Brain pericyte (primary cell): ENCODE data around the gene FBXW8.

Source experiments
- DNase-seq: peaks from one replicate; pipeline ENCODE4 v3.0.0-alpha.2; 2012; ENCODE audit warnings: low read depth, low spot score

Gene FBXW8

DNA sequence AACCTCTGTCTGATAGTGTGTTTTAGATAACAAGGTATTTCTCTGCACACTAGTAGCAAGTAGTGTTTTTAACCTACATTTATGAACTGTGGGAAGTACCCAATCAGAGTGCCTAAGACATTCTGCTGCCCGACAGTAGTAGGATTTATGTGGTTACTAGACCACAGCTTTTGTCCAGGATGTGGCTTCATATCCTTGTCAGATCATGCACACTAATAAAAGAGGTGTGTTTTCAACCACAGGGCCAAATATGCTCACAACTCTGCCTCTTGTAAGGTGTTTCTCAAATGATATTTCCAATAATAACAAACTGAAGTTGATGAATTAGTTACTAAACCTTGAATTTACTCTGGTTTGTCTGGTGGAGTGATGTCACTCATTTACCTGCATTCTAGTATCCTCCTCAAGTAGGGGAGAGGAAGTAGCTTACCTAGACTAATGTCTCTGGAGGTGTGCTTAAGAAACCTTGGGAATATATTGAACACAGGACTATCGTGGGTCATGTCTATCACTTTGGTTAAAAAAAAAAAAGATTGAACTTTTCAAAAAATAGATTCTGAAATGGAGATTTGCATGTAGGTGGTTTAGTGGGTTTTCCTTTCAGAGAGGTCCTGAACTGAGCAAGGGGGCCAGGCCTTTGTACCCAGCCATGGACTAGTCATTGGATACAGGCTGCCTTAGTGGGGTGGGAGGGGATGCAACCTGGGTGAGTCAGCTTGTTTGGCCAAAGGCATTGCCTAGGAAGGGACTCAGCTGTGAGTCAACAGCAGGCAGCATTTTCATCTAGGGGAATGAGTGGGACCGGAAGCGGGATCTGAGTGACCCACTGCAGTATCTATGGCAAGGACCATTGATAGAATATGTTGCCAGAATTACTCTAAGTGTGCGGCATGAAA is 14.1 kb downstream of the FBXW8 start:
- no peak for DNase-seq

- DNase-seq = no peak
These were observed 15.8 kb downstream of the FBXW8 start for GRCh38 chr12:116926283-116927243.

DNA sequence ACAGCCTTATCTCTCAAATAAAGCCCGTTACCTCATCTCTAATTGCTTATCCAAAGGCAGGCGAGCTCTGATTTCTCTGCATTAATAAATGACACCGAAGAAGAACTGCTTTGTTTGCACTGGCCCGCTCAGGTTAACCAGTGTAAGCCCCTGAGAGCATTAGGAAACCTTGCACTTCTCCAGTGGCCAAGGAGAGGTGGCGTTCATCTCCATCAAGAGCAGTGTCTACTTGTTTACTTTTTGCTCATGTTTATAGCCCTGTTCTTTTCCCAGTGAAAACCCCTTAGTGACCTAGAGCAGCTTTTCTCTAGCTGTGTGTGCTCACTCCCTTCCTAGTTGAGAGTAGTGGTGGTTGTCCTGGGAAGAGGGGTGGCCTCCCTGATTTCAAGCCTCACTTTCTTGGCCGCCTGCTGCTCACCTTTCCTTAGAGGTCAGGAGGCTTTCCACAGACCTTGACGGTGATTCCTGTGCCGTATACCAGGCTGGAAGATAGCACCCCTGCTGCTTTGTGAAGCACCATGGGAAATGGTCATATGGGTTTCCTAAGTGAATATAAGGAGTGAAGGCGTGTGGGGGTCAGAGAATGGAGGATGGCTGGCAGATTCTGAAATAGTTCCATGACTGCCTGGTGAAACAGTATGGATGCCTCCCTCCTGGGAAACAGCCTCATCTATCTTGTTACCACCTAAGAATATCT is 16.6 kb downstream of the FBXW8 start:
- DNase-seq = no peak

GRCh38 chr12:116928504-116928903 is 17.8 kb downstream of the FBXW8 start:
- no peak for DNase-seq

- DNase-seq = no peak
These were observed 19.1 kb downstream of the FBXW8 start for GRCh38 chr12:116929885-116930284.

DNA sequence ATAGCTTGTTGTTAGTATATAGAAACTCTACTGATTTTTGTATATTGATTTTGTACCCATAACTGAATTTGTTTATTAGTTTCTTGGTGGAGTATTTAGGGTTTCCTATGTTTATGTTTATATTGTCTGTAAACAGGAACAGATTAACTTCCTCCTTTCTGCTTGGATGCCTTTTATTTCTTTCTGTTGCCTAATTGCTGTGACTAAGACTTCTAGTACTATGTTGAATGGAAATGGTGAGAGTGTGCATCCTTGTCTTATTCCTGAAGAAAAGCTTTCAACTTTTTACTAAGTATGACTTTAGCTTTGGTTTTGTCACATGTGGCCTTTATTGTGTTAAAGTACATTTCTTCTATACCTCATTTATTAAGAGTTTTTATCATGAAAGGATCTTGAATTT is 20.9 kb downstream of the FBXW8 start:
- no peak for DNase-seq

- DNase-seq = no peak
These were observed 22.3 kb downstream of the FBXW8 start for GRCh38 chr12:116933091-116933490.

- no peak for DNase-seq
These were observed 22.9 kb downstream of the FBXW8 start for GRCh38 chr12:116933512-116934246.

GRCh38 chr12:116934908-116935705 is 24.4 kb downstream of the FBXW8 start:
- DNase-seq = no peak

DNA sequence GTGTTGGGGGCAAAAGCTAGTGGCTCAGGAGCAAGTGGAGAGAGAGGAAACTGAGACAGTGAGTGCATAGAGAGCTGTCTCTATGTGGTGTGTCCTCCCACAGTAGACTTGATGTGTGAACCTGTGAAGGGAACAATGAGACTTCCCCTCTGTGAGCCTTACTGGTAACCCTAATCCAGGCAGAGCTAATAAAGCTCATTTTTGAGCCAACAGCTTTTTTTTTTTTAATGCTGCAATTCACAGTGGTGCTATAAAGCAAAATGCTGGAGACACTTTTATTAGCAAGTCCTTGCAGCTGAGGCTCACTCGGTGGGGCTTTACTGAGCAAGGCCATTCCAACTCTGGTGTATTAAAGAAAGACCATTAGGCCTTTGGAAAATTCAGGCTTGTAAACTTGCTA is 26.9 kb downstream of the FBXW8 start:
- DNase-seq = no peak

DNA sequence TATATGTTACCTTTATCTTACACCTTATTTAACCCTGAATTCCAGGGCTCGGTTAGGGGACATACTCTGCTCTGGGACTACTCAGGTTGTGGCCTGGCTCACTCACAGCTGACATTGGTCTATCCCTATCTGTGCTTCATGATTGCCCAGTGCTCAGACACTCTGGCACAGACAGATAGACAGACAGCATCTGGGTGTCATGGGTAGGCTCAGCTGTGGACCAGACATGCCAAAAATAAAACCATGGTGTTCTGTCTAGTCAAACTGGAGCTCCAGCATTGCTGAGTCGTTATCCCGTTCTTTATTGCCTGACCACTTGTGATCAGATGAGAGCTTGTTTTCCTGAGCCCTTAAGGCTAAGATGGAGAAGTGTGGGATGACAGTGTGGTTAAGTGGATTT is 29.0 kb downstream of the FBXW8 start:
- no peak for DNase-seq

- DNase-seq = no peak
These were observed 30.4 kb downstream of the FBXW8 start for GRCh38 chr12:116941188-116941587.

DNA sequence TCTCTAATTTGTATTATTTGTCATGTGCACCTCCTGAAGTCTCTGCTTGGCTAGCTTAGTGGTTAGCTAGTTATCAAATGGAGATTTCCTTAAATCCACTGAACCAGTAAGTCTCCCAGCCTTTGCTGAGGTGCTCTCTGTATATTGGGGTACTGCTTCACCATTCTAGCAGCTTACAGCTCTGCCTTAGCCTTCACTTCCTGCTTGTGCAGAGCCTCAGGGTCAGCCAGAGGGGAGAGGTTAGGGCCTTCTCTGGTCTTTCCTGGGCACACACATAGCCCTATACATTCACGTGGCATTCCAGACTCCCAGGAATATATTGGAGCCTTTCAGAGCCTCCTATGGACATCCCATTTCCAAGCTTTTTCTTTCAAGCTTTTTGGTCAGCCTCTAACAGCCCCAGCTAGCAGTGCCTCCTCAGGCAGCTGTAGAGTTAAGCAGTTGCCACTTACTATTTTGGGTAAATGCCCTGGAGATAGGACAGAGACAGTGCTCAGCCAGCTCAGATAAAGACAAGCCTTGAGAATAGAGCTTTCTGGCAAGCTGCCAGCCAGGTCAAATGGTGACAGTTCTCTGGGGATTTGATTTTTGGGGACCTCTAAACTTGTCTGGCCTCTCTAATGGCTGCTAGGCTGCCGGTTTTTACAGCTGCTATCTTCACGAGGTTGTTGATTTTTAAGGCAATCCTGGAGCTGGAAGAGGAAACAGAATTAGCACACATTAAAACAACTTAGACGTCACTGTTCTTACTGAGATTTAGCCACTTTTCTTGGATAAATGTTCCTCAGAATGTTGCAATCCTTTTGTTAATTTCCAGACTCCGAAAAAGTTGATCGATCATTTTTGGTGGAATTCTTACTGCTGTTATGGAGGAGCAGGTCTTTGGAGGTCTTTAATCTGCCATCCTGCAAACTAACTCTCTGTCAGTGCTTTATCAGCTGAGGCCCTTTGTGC is 32.9 kb downstream of the FBXW8 start:
- DNase-seq = no peak

- no peak for DNase-seq
These were observed 35.3 kb downstream of the FBXW8 start for GRCh38 chr12:116945886-116946550.

GRCh38 chr12:116948298-116948697 is 37.5 kb downstream of the FBXW8 start:
- no peak for DNase-seq

DNA sequence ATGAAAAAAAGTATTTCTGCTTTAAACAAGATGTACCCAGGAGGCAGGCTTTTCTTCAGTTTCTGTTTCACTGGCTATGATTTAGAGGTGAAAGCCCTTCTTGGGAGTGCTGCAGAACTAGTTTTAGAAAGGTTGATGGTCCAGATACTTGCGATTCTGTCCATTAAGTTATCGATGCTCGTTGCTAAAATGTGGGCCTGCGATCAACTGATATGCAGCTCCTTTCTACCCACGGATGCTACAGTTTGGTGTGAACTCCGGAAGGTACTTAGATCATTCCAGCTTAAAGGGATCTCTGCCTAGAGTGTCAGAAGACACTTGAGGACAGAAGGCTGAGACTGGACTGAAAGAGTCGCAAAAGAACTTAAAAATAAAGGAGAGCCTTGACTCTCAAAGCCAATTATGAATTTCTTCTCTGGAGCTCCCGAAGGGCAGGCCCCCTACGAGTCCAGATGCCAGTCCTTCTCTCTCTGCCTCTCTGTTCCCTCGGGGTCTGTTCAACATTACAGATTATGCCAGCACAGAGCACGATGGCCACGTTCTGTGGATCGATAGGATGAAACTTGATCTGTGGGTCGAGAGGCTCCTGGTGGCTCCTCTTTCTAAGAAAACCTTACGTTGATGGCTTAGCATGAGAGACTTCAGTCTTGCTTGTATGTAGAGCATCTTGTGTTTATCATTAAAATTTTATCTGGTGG is 40.0 kb downstream of the FBXW8 start:
- no peak for DNase-seq

- DNase-seq = no peak
These were observed 44.1 kb downstream of the FBXW8 start for GRCh38 chr12:116954710-116955381.
